ENCODE data around the gene FLII.
"Not testable (repeated sequence)": the region's sequence is repeated elsewhere in the genome, so short reads cannot be mapped to it uniquely, and the experiment has no call there.

The FLII gene

GRCh38 chr17:18224053-18224386, 34.5 kb downstream of the FLII start:
- no peak for DNase-seq (ENCODE audit: low read depth in 2 of 2)

GRCh38 chr17:18218756-18219415, 39.7 kb downstream of the FLII start:
- no peak for DNase-seq (ENCODE audit: low read depth in 2 of 2)

GRCh38 chr17:18217412-18218015, 41.0 kb downstream of the FLII start:
- DNase-seq (ENCODE audit: low read depth in 2 of 2), result peak; percentile 47 to 54

GRCh38 chr17:18216906-18217305, 41.6 kb downstream of the FLII start:
- DNase-seq (ENCODE audit: low read depth in 2 of 2), result not testable (repeated sequence)

GRCh38 chr17:18213666-18214270, 44.8 kb downstream of the FLII start:
- no peak for DNase-seq (ENCODE audit: low read depth in 2 of 2)

GRCh38 chr17:18208092-18208491, 50.4 kb downstream of the FLII start:
- DNase-seq (ENCODE audit: low read depth in 2 of 2), result no peak

- no peak for DNase-seq (ENCODE audit: low read depth in 2 of 2)
These were observed 51.6 kb downstream of the FLII start for GRCh38 chr17:18206962-18207361.

- DNase-seq (ENCODE audit: low read depth in 2 of 2), result no peak
These were observed 52.7 kb downstream of the FLII start for GRCh38 chr17:18205861-18206260.

GRCh38 chr17:18203308-18203707, 55.2 kb downstream of the FLII start:
- no peak for DNase-seq (ENCODE audit: low read depth in 2 of 2)

GRCh38 chr17:18201108-18201507, 57.4 kb downstream of the FLII start:
- DNase-seq (ENCODE audit: low read depth in 2 of 2), result no peak

- no peak for DNase-seq (ENCODE audit: low read depth in 2 of 2)
These were observed 60.0 kb downstream of the FLII start for GRCh38 chr17:18198530-18198929.

GRCh38 chr17:18197535-18198194, 60.9 kb downstream of the FLII start:
- DNase-seq (ENCODE audit: low read depth in 2 of 2), result no peak

- no peak for DNase-seq (ENCODE audit: low read depth in 2 of 2)
These were observed 63.3 kb downstream of the FLII start for GRCh38 chr17:18195246-18195645.

Data from stimulated activated CD8-positive, alpha-beta memory T cell treated with anti-CD3 and anti-CD28 coated beads, Interleukin-15, amount 100 ng/mL, for 48 hours (primary cell).